Transverse colon (tissue), 4 donors: ENCODE results near the gene PHF21A. TPM values are rescaled to one million over a fixed set of nuclear protein-coding genes. Genes with fewer than 3 reads are reported as not detected.

ENCODE experiments used
- DNase-seq: peaks from one replicate; pipeline ENCODE4 v3.0.0-alpha.2; 2019
- H3K27ac ChIP-seq, 4 donors: fragments of 200-600 bp; sonication (generic); 2 replicates each; pipeline ENCODE4 v1.5.1; 2016 to 2018; ENCODE audit warnings: inconsistent platforms in 4 of 4
- H3K27me3 ChIP-seq: fragments of 200-600 bp; sonication (generic); 2 replicates; pipeline ENCODE4 v1.5.1; 2017; ENCODE audit warnings: inconsistent platforms
- H3K36me3 ChIP-seq, 4 donors: fragments of 200-600 bp; sonication (generic); 2 replicates each; pipeline ENCODE4 v1.5.1; 2017 to 2019; ENCODE audit warnings: inconsistent platforms in 4 of 4
- H3K4me1 ChIP-seq, 4 donors: fragments of 200-600 bp; sonication (generic); 2 replicates each; pipeline ENCODE4 v1.5.1; 2017 to 2020; ENCODE audit warnings: inconsistent platforms in 4 of 4
- H3K4me3 ChIP-seq, 4 donors: fragments of 200-600 bp; sonication (generic); 1 replicate in 1 of 4; 2 replicates in 3 of 4; pipeline versions ENCODE4 v1.5.1 to v1.6.1; 2017 to 2019; ENCODE audit warnings: inconsistent platforms in 4 of 4
- H3K9me3 ChIP-seq, 2 donors: fragments of 200-600 bp; sonication (generic); 2 replicates each; pipeline ENCODE4 v1.5.1; 2017 to 2019; ENCODE audit warnings: inconsistent platforms in 2 of 2
- CTCF ChIP-seq, 5 experiments: fragments of 200-600 bp in 3 of 5; fragments of 450-650 bp in 2 of 5; sonication (generic) in 3 of 5; IDR thresholded peaks; 1 replicate in 2 of 5; 2 replicates in 3 of 5; pipeline ENCODE4 v1.5.1; 2016 to 2017; ENCODE audit warnings: antibody characterized with exemption in 5 of 5, inconsistent platforms in 3 of 5, mild to moderate bottlenecking in 2 of 5, moderate library complexity in 1 of 5
- EP300 ChIP-seq: sonication (generic); formaldehyde crosslinking; IDR thresholded peaks from one replicate; pipeline ENCODE4 v1.6.1; 2017; ENCODE audit warnings: antibody characterized with exemption, low read depth
- POLR2A ChIP-seq: fragments of 450-650 bp; IDR thresholded peaks from one replicate; pipeline ENCODE4 v1.6.1; 2016; ENCODE audit warnings: antibody characterized with exemption, mild to moderate bottlenecking, moderate library complexity
- POLR2AphosphoS5 ChIP-seq, 3 donors: sonication (generic); formaldehyde crosslinking; IDR thresholded peaks; one replicate each; pipeline ENCODE4 v1.6.1; 2016; ENCODE audit warnings: antibody characterized with exemption in 3 of 3
- WGBS, 2 donors: methylation state at CpG; one replicate each; pipeline ENCODE4 v1.1.5; 2018; ENCODE audit warnings: low coverage in 1 of 2; 5-methylcytosine and 5-hydroxymethylcytosine counted together
- in situ Hi-C, 4 donors: fragments of 200-750 bp; cut with MboI; loops; one replicate each; pipeline versions ENCODE4 v1.15.0 to v1.15.1; 2017; ENCODE audit warnings: low sequenced_read_pairs in 3 of 4, low pct_ligation_motif_present in 1 of 4, low pct_unique_long_range_greater_than_20kb in 1 of 4
- intact Hi-C: fragments of 100-400 bp; cut with DNase I; formaldehyde crosslinking; loops from one replicate; pipeline ENCODE4 v1.15.1; 2023; ENCODE audit warnings: low total_unique reads
- total RNA-seq, 4 donors: library from RNA; depleted of rRNA; stranded (reverse); fragments of >200 nt; gene quantifications; one replicate each; pipeline ENCODE4 v1.1.0, GENCODE V29; 2016

PHF21A gene
- total RNA-seq, 4 donors from 2014 or later: 18.6 to 57.2 (median 40.2) TPM

GRCh38 chr11:45973601-45974000 is 147.7 kb downstream of the PHF21A start:
- no peaks in the 10 kb centered on the region for H3K9me3 ChIP-seq
- H3K36me3 ChIP-seq: peaks cover 0 to 24% (median 5%) of the 10 kb centered on the region in 4 donors
- in situ Hi-C loops: no loop called here
- intact Hi-C loops: no loop called here
- WGBS, 2 donors: 91 to 98% methylated on average over 4 of the region's 4 CpGs
- H3K4me3 ChIP-seq: no peak overlapping the region
- no peaks in the 10 kb centered on the region for H3K27me3 ChIP-seq
- DNase-seq: no peak
- no peaks in the 10 kb centered on the region for H3K4me1 ChIP-seq
- no peak for TF ChIP-seq CTCF (IDR thresholded peaks at IDR 0.05)
- no peak for TF ChIP-seq POLR2AphosphoS5 (IDR thresholded peaks at IDR 0.05)
- TF ChIP-seq POLR2A: no peak
- TF ChIP-seq EP300: no peak
- no peak overlapping the region for H3K27ac ChIP-seq

GRCh38 chr11:45968901-45969300 is 152.4 kb downstream of the PHF21A start:
- peaks cover 0 to 20% (median 5%) of the 10 kb centered on the region in 4 donors for H3K36me3 ChIP-seq
- H3K9me3 ChIP-seq: no peaks in the 10 kb centered on the region
- TF ChIP-seq CTCF (IDR thresholded peaks at IDR 0.05): no peak
- TF ChIP-seq POLR2AphosphoS5 (IDR thresholded peaks at IDR 0.05): no peak
- TF ChIP-seq POLR2A: no peak
- TF ChIP-seq EP300: no peak
- in situ Hi-C loops (no loop called here), intact Hi-C loops (no loop called here)
- no peak overlapping the region for H3K27ac ChIP-seq
- no peak overlapping the region for H3K4me3 ChIP-seq
- H3K4me1 ChIP-seq: no peaks in the 10 kb centered on the region
- H3K27me3 ChIP-seq: no peaks in the 10 kb centered on the region
- 100% methylated on average over 2 of the region's 2 CpGs for WGBS, 2 donors
- DNase-seq: no peak

GRCh38 chr11:45967506-45967905 is 153.7 kb downstream of the PHF21A start:
- H3K27me3 ChIP-seq: no peaks in the 10 kb centered on the region
- 60 to 77% methylated on average over 1 to 2 of the region's 2 CpGs for WGBS, 2 donors
- no peak overlapping the region for H3K27ac ChIP-seq
- in situ Hi-C loops: no loop called here
- no peak overlapping the region for H3K4me3 ChIP-seq
- no peak for DNase-seq
- H3K4me1 ChIP-seq: no peaks in the 10 kb centered on the region
- intact Hi-C loops: no loop called here
- no peaks in the 10 kb centered on the region for H3K9me3 ChIP-seq
- no peak for TF ChIP-seq POLR2AphosphoS5 (IDR thresholded peaks at IDR 0.05)
- TF ChIP-seq POLR2A: no peak
- TF ChIP-seq EP300: no peak
- no peak for TF ChIP-seq CTCF (IDR thresholded peaks at IDR 0.05)
- H3K36me3 ChIP-seq: peaks cover 0 to 20% (median 5%) of the 10 kb centered on the region in 4 donors

GRCh38 chr11:45964911-45965389 is 156.3 kb downstream of the PHF21A start:
- intact Hi-C loops: loop anchor here (2.0 kb wide), 1 partner anchor 42 kb away; no protein-coding TSS in a partner anchor
- in situ Hi-C loops: no loop called here
- DNase-seq: peak; percentile 48
- 0 to 20% methylated on average over 5 to 9 of the region's 9 CpGs for WGBS, 2 donors
- Histone ChIP-seq H3K4me3 (no peak overlapping the region), H3K27me3 (no peaks in the 10 kb centered on the region), H3K4me1 (no peaks in the 10 kb centered on the region), H3K9me3 (no peaks in the 10 kb centered on the region), H3K36me3 (peaks cover 0 to 8% (median 4%) of the 10 kb centered on the region in 4 donors), H3K27ac (peak overlapping the region in 1 of 4 donors; percentile 31)
- TF ChIP-seq CTCF (IDR thresholded peaks at IDR 0.05) (peak; percentile 82 to 91 (median 85)), POLR2AphosphoS5 (IDR thresholded peaks at IDR 0.05) (no peak)
